Lung (tissue), 12 donors: ENCODE data around the gene C4orf36. TPM values are rescaled to one million over a fixed set of nuclear protein-coding genes. Genes with fewer than 3 reads are reported as not detected.

Source experiments
- ATAC-seq: fragments of 200-7000 bp; cut with Tn5 transposase; one replicate; pipeline ENCODE4 v1.9.1; 2020; ENCODE audit warnings: moderate number of reproducible peaks; ENCODE audit not compliant: insufficient read depth, low FRiP score
- DNase-seq, 3 donors: peaks; one replicate each; pipeline ENCODE4 v3.0.0-alpha.2; 2013 to 2017
- H3K27ac ChIP-seq, 2 donors: one replicate each; pipeline ENCODE4 v1.5.1; 2013; ENCODE audit warnings: mild to moderate bottlenecking in 2 of 2, moderate library complexity in 2 of 2, control low read depth in 1 of 2, inconsistent platforms in 1 of 2, low read depth in 1 of 2, low read length in 1 of 2
- H3K27me3 ChIP-seq, 3 donors: one replicate each; pipeline ENCODE4 v1.5.1; 2013; ENCODE audit warnings: low read length in 2 of 3; ENCODE audit not compliant: control insufficient read depth in 3 of 3, insufficient read depth in 3 of 3
- H3K36me3 ChIP-seq, 4 donors: one replicate each; pipeline ENCODE4 v1.5.1; 2013; ENCODE audit warnings: low read length in 4 of 4, mild to moderate bottlenecking in 1 of 4, moderate library complexity in 1 of 4; ENCODE audit not compliant: control insufficient read depth in 4 of 4, insufficient read depth in 4 of 4
- H3K4me1 ChIP-seq, 5 donors: one replicate each; pipeline ENCODE4 v1.5.1; 2013; ENCODE audit warnings: low read length in 5 of 5, mild to moderate bottlenecking in 2 of 5, moderate library complexity in 1 of 5; ENCODE audit not compliant: control insufficient read depth in 5 of 5, insufficient read depth in 5 of 5
- H3K4me3 ChIP-seq: one replicate; pipeline ENCODE4 v1.5.1; 2013; ENCODE audit warnings: mild to moderate bottlenecking, control low read depth, moderate library complexity
- H3K9ac ChIP-seq, 2 donors: one replicate each; pipeline ENCODE4 v1.5.1; 2013; ENCODE audit warnings: low read length in 2 of 2, control low read depth in 1 of 2; ENCODE audit not compliant: insufficient read depth in 1 of 2
- H3K9me3 ChIP-seq, 4 donors: one replicate each; pipeline ENCODE4 v1.5.1; 2013; ENCODE audit warnings: low read length in 3 of 4, mild to moderate bottlenecking in 1 of 4, moderate library complexity in 1 of 4; ENCODE audit not compliant: control insufficient read depth in 4 of 4, insufficient read depth in 3 of 4
- CTCF ChIP-seq: IDR thresholded peaks from 2 replicates; pipeline ENCODE4 v1.5.1; 2012; ENCODE audit warnings: mild to moderate bottlenecking; ENCODE audit errors: control extremely low read depth, extremely low read depth
- WGBS, 2 donors: extraction: QIAGEN DNeasy Blood & Tissue Kit; methylation state at CpG; one replicate each; pipeline ENCODE4 v1.1.7; 2013; 5-methylcytosine and 5-hydroxymethylcytosine counted together
- polyA plus RNA-seq, 2 donors: library from polyadenylated mRNA; stranded (reverse); fragments of 200-250 nt; gene quantifications; one replicate each; pipeline ENCODE4 v1.2.1, GENCODE V29; 2013
- total RNA-seq, 2 donors: library from RNA; depleted of rRNA in 1 of 2; stranded (reverse); fragments of >200 nt in 1 of 2; gene quantifications; one replicate each; pipeline ENCODE4 v1.2.1, GENCODE V29; 2014 to 2021
- donor health status: control.
- donor health status: control.
- donor health status: Bipolar disorder and iron deficiency.
- donor health status: healthy.
- donor health status: DM: yes; HTN: yes; CAD: no.

C4orf36 gene
- total and polyA plus RNA-seq, 4 donors: 0.61 to 3.3 (median 1.4) TPM

GRCh38 chr4:86917212-86918039 is 25.2 kb upstream of the C4orf36 start:
- Histone ChIP-seq H3K27me3 (no peaks in the 10 kb centered on the region), H3K4me3 (no peak overlapping the region), H3K36me3 (peaks cover 0 to 3% (median under 1%) of the 10 kb centered on the region in 4 donors), H3K4me1 (no peaks in the 10 kb centered on the region), H3K9me3 (no peaks in the 10 kb centered on the region), H3K27ac (no peak overlapping the region), H3K9ac (no peak overlapping the region)
- WGBS, 2 donors: 85 to 91% methylated on average over 4 of the region's 4 CpGs
- no peak for TF ChIP-seq CTCF
- no peak for DNase-seq
- ATAC-seq: no peak

GRCh38 chr4:86916392-86916791 is 24.2 kb upstream of the C4orf36 start:
- ATAC-seq: no peak
- Histone ChIP-seq H3K4me1 (no peaks in the 10 kb centered on the region), H3K9ac (no peak overlapping the region), H3K27me3 (no peaks in the 10 kb centered on the region), H3K4me3 (no peak overlapping the region), H3K36me3 (peaks cover 0 to 3% (median under 1%) of the 10 kb centered on the region in 4 donors), H3K9me3 (no peaks in the 10 kb centered on the region), H3K27ac (no peak overlapping the region)
- no peak for TF ChIP-seq CTCF
- no peak for DNase-seq
- WGBS, 2 donors: 0 to 27% methylated on average over 1 of the region's 1 CpG

GRCh38 chr4:86910820-86911684 is 18.8 kb upstream of the C4orf36 start:
- Histone ChIP-seq H3K27ac (no peak overlapping the region), H3K4me3 (no peak overlapping the region), H3K9me3 (no peaks in the 10 kb centered on the region), H3K9ac (no peak overlapping the region), H3K4me1 (peaks cover 4 to 16% (median 7%) of the 10 kb centered on the region in 5 donors), H3K36me3 (peaks cover 0 to 1% (median 0%) of the 10 kb centered on the region in 4 donors), H3K27me3 (no peaks in the 10 kb centered on the region)
- DNase-seq: no peak
- no peak for ATAC-seq
- TF ChIP-seq CTCF: no peak
- WGBS, 2 donors: 77 to 88% methylated on average over 7 of the region's 7 CpGs
